Stimulated activated CD4-positive, alpha-beta T cell treated with anti-CD3 and anti-CD28 coated beads, Interleukin-2, amount 100 ng/mL, for 4 hours (primary cell): ENCODE data around the gene FMO1.
"Not testable (repeated sequence)": the region's sequence is repeated elsewhere in the genome, so short reads cannot be mapped to it uniquely, and the experiment has no call there.

Source experiments
- DNase-seq: peaks from one replicate; pipeline ENCODE4 v3.0.0-alpha.2; 2020; ENCODE audit warnings: low read depth

The FMO1 gene, protein sequence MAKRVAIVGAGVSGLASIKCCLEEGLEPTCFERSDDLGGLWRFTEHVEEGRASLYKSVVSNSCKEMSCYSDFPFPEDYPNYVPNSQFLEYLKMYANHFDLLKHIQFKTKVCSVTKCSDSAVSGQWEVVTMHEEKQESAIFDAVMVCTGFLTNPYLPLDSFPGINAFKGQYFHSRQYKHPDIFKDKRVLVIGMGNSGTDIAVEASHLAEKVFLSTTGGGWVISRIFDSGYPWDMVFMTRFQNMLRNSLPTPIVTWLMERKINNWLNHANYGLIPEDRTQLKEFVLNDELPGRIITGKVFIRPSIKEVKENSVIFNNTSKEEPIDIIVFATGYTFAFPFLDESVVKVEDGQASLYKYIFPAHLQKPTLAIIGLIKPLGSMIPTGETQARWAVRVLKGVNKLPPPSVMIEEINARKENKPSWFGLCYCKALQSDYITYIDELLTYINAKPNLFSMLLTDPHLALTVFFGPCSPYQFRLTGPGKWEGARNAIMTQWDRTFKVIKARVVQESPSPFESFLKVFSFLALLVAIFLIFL

DNA sequence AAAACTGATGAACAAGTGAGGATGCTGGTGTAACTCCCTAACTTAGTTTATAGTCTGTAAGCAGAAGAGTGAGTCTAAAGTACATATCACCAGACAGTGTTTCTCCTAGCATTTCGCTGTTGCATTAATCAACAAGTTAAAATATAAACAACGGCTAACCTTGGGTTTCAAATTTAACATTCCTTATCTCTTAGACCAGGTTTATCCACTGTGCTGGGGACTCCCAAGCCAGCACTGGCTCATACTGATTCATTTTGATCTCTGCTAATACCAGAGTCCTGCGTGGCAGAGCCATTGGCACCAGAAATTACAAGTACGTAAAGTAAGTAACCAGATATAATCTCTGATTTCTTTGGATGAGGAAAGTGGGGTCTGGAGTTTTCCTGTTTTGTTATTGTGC is at the start of gene FMO1:
TSS of gene FMO1 (plus strand) at position 193 of the 400 bp plus-strand sequence. CDS start 9,594 bp downstream, outside the sequence.
- DNase-seq: no peak

DNA sequence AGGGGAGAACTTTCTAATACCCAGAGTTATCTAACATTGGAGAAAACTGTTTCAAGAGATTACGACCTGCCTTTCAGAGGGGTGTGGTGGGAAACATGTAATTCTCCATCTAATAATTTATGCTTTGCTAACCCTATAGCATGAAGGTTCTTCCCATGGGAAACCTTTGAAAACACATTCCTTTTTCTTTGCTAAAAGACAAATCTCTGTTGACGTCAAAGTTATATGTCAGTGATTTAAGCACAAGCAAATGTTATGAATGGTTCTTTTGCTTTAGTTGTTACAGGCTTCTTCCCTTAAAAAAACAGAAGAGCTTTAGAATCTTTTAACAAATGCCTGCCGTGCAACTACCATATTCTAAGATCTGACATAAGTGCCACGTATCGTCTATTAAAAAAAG is 44.0 kb upstream of the FMO1 start:
- DNase-seq: no peak

- DNase-seq: no peak
These were observed 41.9 kb upstream of the FMO1 start for GRCh38 chr1:171206204-171206977.

GRCh38 chr1:171206978-171207355 is 41.3 kb upstream of the FMO1 start:
- no peak for DNase-seq

- DNase-seq: no peak
These were observed 40.9 kb upstream of the FMO1 start for GRCh38 chr1:171207377-171207776.

DNA sequence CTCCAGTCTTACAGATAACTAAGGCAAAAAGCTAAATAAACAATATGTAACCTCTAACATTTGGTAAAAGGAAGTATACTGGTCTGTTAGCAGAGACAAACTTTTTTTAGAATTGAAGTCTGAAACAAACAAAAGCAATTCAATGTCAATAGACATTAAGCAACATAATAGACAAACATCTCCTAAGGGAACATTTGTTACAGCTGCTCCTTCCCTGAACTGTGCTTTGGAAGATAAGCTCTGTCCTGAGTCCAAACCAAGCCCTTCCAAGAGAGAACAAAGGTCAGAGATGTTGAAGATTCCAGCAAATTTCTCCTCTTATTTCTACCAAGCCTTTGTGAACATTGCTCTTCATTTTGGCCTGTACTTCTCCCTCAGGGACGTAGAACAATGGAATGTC is 37.9 kb upstream of the FMO1 start:
- no peak for DNase-seq

DNA sequence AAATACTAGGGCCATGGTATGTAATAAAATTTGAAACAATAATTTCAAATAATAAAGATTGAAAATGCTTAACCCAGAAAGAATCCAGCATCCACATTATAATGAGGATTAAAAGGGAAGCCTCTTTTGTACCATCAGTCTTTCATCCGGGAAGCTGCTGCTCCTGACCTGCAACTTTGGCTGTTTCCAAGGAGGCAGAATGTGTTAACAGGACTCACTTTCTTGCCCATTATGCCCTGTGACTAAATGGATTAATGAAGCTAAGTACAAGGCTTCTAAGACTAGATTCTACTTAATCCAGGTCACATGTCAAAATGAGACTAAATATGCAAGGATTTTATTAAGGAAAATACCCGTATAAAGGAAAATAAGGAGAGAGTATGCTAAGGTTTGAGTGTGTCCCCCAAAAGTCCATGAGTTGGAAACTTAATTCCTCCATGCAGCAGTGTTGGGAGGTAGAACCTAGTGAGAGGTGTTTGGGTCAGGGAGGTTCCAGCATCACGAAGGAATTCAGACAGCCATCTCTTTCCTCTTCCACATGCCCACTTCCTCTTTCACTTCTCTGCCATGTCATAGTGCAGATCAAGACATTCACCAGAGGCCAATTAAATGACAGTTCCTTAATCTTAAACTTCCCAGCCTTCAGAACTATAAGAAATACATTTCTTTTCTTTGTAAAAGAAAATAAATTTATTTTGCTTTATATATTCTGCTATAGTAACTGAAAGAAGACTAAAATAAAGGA is 35.5 kb upstream of the FMO1 start:
- no peak for DNase-seq

DNA sequence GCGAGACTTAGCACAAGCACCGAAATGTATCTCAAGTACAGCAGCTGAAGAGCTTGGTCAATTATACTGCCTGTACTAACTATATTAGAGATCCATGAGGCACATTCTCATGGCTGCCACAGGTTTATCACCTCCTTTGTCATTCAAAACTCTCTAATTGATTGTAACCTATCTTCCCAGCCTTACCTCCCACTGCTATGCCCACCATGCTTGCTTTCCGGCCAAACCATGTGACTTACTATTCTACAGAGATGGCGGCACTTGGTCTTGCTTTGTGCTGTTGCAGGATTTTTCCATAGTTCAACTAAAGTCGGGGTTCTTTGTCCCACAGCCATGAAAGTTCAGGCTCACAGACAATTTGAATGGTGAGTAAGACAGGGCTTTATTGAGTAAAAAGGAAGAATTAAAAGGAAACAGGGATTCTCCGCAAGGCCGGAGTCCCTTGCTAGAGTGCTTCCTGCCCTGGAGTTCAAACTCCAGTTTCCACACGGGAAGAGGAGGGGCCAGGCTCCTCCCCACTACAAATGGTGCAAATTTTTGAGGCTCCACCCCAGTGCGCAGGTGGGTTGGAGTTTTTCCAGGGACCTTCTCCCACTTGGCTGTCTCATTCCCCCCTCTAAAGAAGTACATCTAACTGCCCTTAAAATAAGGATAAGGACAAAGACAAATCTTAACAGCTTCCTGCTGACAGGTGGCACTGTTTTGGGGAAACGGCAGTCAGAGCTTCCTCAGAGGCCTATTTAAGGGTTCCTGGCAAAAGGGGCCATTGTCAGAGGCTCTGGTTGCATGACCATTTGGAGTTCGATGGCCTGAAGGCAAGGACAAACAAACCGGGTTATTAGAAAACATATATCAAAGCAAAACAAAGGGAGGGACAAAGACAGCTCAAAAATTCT is 34.5 kb upstream of the FMO1 start:
- no peak for DNase-seq

DNA sequence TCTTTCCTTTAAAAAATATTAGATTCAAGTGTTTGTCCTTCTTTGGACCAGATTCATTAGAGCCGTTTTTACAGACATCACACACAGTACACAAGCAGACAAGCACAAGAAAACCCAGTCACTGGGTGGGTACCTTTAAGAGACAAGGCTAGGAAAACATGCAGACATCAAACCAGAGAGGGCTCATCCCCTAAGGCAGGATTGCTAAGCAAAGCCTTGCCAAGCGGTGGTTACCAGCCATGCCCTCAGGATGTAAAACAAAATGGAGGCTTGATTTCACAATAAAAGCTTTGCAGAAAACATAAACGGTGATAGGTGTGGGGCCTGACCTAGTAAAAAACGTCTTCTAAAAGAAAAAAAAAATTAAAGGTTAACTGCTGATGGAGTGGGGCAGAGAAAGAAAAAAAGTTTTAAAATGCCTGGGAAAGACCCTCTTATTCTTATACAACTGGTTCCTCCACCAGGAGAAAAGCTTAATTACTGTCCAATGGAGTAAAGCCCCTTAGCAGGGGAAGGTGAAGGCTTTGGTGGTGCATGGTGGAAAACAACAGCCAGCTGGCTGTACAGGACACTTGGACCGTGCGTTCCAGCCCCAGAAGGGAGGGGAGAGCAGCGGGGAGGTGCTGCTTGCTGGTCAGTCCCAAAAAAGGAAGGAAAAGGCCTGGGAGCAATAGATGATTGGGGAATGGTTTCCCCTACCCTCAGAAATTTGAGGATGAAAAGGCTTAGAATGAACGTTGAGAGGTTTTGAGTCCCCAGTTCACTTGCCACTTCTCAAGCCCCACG is 30.4 kb upstream of the FMO1 start:
- DNase-seq: no peak

- DNase-seq: no peak
These were observed 29.6 kb upstream of the FMO1 start for GRCh38 chr1:171218661-171219060.

DNA sequence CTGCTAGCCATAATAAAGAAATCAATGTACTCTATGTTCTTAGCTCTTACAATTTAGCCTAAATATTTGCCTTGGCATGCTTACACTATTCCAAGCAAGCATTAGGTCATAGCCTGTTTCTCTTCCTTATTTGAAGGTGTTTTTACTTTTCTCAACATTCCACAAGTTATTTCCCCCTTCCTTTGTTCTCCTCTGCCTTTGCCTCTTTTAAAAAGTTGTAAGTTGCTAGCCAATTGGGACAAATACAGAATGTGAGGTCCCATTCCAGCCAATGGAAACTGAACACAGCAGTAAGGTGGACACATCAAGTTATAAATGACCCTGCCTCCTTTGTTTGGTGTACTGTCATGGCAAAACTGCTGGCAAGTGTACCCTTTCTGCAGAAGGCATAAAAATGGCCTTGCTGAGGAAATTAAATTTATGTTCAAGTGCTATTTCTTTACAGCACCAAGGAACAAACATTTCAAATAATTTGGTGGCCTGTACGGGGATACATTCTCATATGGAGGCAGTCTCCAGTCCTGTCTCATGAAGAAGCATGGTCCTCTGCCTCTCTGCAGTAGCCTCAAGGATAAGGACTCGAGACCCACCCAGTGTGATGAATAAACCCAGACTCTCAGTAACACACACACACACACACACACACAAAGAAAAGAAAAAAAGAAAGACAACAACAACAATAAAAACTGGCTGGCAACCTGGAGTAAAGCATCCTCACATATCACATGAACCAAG is 28.8 kb upstream of the FMO1 start:
- no peak for DNase-seq

DNA sequence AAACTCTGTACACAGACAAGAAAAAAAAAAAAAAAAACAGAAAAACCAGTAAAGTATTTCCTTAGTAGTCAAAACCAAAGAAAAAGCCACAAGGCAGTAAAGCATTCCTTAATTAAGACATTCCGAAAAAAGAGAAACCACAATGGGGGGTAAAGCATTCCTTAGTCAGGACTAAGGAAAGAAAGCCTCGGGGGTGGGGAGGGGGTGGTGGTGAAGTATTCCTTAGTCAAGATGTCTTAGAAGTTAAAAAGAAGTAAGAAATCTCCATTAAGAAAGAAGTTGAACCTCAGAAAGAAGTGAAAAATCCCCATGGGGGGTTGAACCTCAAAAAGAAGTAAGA is 28.2 kb upstream of the FMO1 start:
- DNase-seq: no peak

GRCh38 chr1:171220581-171221054 is 27.7 kb upstream of the FMO1 start:
- DNase-seq: no peak

DNA sequence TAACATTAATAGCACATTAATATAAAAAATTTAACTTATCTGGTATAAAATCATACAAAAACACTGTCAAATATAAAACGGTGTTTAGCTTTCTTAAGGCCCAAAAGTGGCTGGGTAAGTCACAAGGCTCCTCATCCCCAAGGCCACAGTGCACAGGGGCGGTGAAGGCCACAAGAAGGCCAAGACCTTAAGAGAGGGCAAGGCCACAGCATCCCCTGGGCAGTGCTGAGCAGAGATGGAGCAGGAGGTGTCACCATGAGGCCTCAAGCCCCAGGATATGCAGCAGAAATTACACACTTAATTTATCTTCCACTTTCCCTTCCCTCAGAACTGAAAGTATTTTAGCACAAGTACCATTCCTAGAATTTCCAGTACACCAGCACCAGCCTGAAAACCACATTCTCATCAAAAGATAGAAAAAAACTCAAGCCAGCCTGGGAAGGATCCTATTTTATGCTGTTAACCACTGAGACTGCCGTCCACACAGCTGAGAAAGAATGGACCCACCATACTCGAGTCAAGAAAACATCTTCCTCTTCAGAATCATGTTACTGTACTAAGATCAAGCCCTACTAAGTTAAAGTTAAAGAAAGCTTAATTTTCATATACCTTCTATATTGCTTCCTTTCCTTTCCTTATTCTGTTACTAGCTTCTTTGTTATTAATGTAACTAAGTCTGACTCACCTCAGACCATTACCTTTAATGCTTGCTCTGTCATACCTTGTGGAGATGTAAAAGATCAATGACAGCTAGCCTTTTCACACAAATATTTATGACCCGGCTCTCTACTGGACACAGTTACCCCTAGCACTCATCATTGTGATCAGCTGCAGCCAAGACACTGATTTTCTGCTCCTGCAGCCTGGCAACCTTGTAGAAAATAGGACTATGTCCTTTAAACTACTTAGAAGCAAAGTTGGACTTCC is 26.4 kb upstream of the FMO1 start:
- DNase-seq: no peak

GRCh38 chr1:171222936-171223335 is 25.4 kb upstream of the FMO1 start:
- no peak for DNase-seq

- DNase-seq: not testable (repeated sequence)
These were observed 24.0 kb upstream of the FMO1 start for GRCh38 chr1:171224257-171224656.

GRCh38 chr1:171226747-171227370 is 21.4 kb upstream of the FMO1 start:
- DNase-seq: no peak

DNA sequence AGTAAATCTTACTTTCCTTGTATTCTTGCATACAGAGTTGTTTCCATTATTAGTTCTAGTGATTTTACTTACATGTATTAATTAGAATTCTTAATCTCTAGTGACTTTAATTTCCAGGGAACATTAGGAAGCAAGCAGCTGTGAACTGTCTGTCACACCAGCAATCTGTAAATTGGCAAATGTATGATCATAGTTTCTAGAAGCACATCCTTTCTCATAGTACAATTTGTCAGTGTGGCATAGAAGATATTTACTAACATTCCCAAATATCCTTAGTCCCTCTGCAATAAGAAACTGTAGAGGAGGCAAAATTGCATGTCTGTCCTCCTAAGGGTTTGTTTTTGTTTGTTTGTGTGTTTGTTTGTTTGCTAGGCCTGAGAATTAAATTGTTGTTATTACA is 17.0 kb upstream of the FMO1 start:
- no peak for DNase-seq
